LNCAP (cell line): ENCODE measurements around the gene GNRHR.

ENCODE experiments used
- CTCF ChIP-seq: fragments of 450-650 bp; IDR thresholded peaks from 2 replicates; pipeline ENCODE4 v1.5.1; 2017; ENCODE audit warnings: mild to moderate bottlenecking

GNRHR gene

GRCh38 chr4:67765928-67766327, 11.7 kb upstream of the GNRHR start:
- TF ChIP-seq CTCF, result no peak

- TF ChIP-seq CTCF, result no peak
Measured at GRCh38 chr4:67765401-67765800, 11.2 kb upstream of the GNRHR start.

- no peak for TF ChIP-seq CTCF
Measured at GRCh38 chr4:67764183-67764582, 10.0 kb upstream of the GNRHR start.

- no peak for TF ChIP-seq CTCF
Measured at GRCh38 chr4:67762086-67762485, 7.9 kb upstream of the GNRHR start.

GRCh38 chr4:67755974-67756373, 1.8 kb upstream of the GNRHR start:
- no peak for TF ChIP-seq CTCF

GRCh38 chr4:67751260-67751659, 2.9 kb downstream of the GNRHR start:
- no peak for TF ChIP-seq CTCF

GRCh38 chr4:67750691-67751090, 3.5 kb downstream of the GNRHR start:
- no peak for TF ChIP-seq CTCF

- TF ChIP-seq CTCF, result no peak
Measured at GRCh38 chr4:67749286-67749685, 4.9 kb downstream of the GNRHR start.
